HepG2 (cell line): ENCODE results near the gene KRTAP5-9. TPM values are rescaled to one million over a fixed set of nuclear protein-coding genes. Genes with fewer than 3 reads are reported as not detected.

Experiments
- ATAC-seq: fragments of 200-7000 bp; cut with Tn5 transposase; 3 replicates; pipeline ENCODE4 v1.9.1; 2020; ENCODE audit warnings: mild to moderate bottlenecking, moderate library complexity
- BruUV-seq: library from RNA; stranded (reverse); fragments of 400-500 nt; replicated peaks from 2 replicates; lab custom pipeline; 2021; lab: Mats Ljungman, UMichigan
- CTCF ChIA-PET: fragments of 300-600 bp; formaldehyde crosslinking; extraction: SDS; loops from one replicate; lab custom pipeline; 2021; ENCODE audit warnings: low total read pairs, inconsistent platforms, low intra/inter-chr PET ratio; lab: Yijun Ruan, JAX
- POLR2A ChIA-PET: fragments of 350-600 bp; sonication (Branson Sonifier 250); formaldehyde crosslinking; loops from one replicate; lab custom pipeline; 2020; ENCODE audit warnings: antibody characterized with exemption, inconsistent platforms; lab: Yijun Ruan, JAX
- DNase-seq: peaks from one replicate; pipeline ENCODE4 v3.0.0-alpha.2; 2015; ENCODE audit warnings: low spot score
- FAIRE-seq: peaks from 3 replicates; lab custom pipeline; 2011; peaks lifted over from hg19 to GRCh38; lab: Jason Lieb, UNC
- H2AFZ ChIP-seq: one replicate; pipeline ENCODE4 v1.6.1; 2011; ENCODE audit warnings: low read length, inconsistent platforms
- H3K27ac ChIP-seq: fragments of 300-600 bp; 3 replicates; pipeline ENCODE4 v1.8.0; 2011; ENCODE audit warnings: mixed run types, mild to moderate bottlenecking, mixed read lengths, low read length, inconsistent platforms; ENCODE audit not compliant: insufficient read depth; ENCODE audit errors: extremely low read length
- H3K27me3 ChIP-seq, 2 experiments: fragments of 200-600 bp in 1 of 2; 2 replicates in 1 of 2; 3 replicates in 1 of 2; pipeline versions ENCODE4 v1.6.0 to v1.8.0; 2011; ENCODE audit warnings: low read length in 2 of 2, mild to moderate bottlenecking in 2 of 2, moderate library complexity in 2 of 2, inconsistent platforms in 1 of 2; ENCODE audit not compliant: insufficient read depth in 2 of 2, control insufficient read depth in 1 of 2
- H3K36me3 ChIP-seq, 2 experiments: fragments of 200-600 bp in 1 of 2; replicated peaks in 1 of 2; 2 replicates in 1 of 2; 3 replicates in 1 of 2; pipeline versions ENCODE4 v1.5.1 to v1.8.0; 2011; ENCODE audit warnings: low read length in 2 of 2, inconsistent platforms in 1 of 2; ENCODE audit not compliant: insufficient read depth in 2 of 2, control insufficient read depth in 1 of 2
- H3K4me1 ChIP-seq: 2 replicates; pipeline ENCODE4 v1.5.1; 2012; ENCODE audit warnings: low read length, inconsistent platforms; ENCODE audit not compliant: insufficient read depth
- H3K4me2 ChIP-seq: 2 replicates; pipeline ENCODE4 v1.6.0; 2011; ENCODE audit warnings: low read depth, low read length, inconsistent platforms
- H3K4me3 ChIP-seq, 3 experiments: fragments of 200-600 bp in 1 of 3; sonication (generic), shearing (Covaris generic) in 1 of 3; replicated peaks in 1 of 3; 2 replicates each; pipeline ENCODE4 v1.5.1; 2011 to 2016; ENCODE audit warnings: low read length in 3 of 3, inconsistent platforms in 2 of 3, low read depth in 2 of 3, mild to moderate bottlenecking in 2 of 3, control low read depth in 1 of 3, mixed read lengths in 1 of 3; ENCODE audit not compliant: insufficient read depth in 1 of 3
- H3K79me2 ChIP-seq: one replicate; pipeline ENCODE4 v1.6.1; 2011; ENCODE audit warnings: low read length, inconsistent platforms; ENCODE audit not compliant: insufficient read depth
- H3K9ac ChIP-seq: 2 replicates; pipeline ENCODE4 v1.6.0; 2011; ENCODE audit warnings: mild to moderate bottlenecking, low read depth, low read length, inconsistent platforms; ENCODE audit not compliant: insufficient read depth
- H3K9me3 ChIP-seq: 2 replicates; pipeline ENCODE4 v1.5.1; 2012; ENCODE audit warnings: mild to moderate bottlenecking, low read length
- H4K20me1 ChIP-seq: 2 replicates; pipeline ENCODE4 v1.6.0; 2011; ENCODE audit warnings: inconsistent platforms, mild to moderate bottlenecking, low read length, moderate library complexity; ENCODE audit not compliant: insufficient read depth
- HDAC2 ChIP-seq: sonication (generic); formaldehyde crosslinking; IDR thresholded peaks from 2 replicates; pipeline ENCODE4 v1.4.0; 2020; ENCODE audit warnings: missing genetic modification reagents
- HOXA3 ChIP-seq: sonication (generic); formaldehyde crosslinking; IDR thresholded peaks from 2 replicates; pipeline ENCODE4 v1.5.0; 2020; ENCODE audit warnings: missing genetic modification reagents
- MED1 ChIP-seq: sonication (generic); formaldehyde crosslinking; IDR thresholded peaks from 2 replicates; pipeline ENCODE4 v1.4.0; 2020; ENCODE audit warnings: missing genetic modification reagents
- MXI1 ChIP-seq: IDR thresholded peaks from 3 replicates; pipeline ENCODE4 v1.6.1; 2012; ENCODE audit warnings: low read depth, low read length, inconsistent platforms, borderline replicate concordance
- PPARG ChIP-seq: conservative IDR thresholded peaks from 2 replicates; pipeline ENCODE4 v1.6.1; 2016; ENCODE audit warnings: missing biosample characterization, missing genetic modification reagents
- SKIL ChIP-seq: sonication (generic); formaldehyde crosslinking; IDR thresholded peaks from 2 replicates; pipeline ENCODE4 v1.8.0; 2022; ENCODE audit warnings: missing genetic modification reagents, mild to moderate bottlenecking, moderate library complexity, borderline replicate concordance
- ZBTB38 ChIP-seq: sonication (generic); formaldehyde crosslinking; IDR thresholded peaks from 2 replicates; pipeline ENCODE4 v1.5.1; 2020; ENCODE audit warnings: mild to moderate bottlenecking, missing genetic modification reagents
- ZNF124 ChIP-seq: sonication (generic); formaldehyde crosslinking; IDR thresholded peaks from 2 replicates; pipeline ENCODE4 v1.4.0; 2020; ENCODE audit warnings: missing genetic modification reagents
- ZNF687 ChIP-seq: sonication (generic); formaldehyde crosslinking; IDR thresholded peaks from 2 replicates; pipeline ENCODE4 v1.5.1; 2020; ENCODE audit warnings: mild to moderate bottlenecking, missing genetic modification reagents, moderate library complexity
- WGBS: methylation state at CpG from one replicate; pipeline ENCODE4 v1.1.6; 2017; ENCODE audit warnings: low lambda C conversion rate; 5-methylcytosine and 5-hydroxymethylcytosine counted together
- in situ Hi-C: cut with HindIII; loops from 2 replicates; pipeline ENCODE4 v1.10.0; 2017; ENCODE audit warnings: low pct_unique_long_range_greater_than_20kb; ENCODE audit not compliant: extremely low pct_ligation_motif_present
- intact Hi-C: fragments of 100-400 bp; cut with micrococcal nuclease; formaldehyde crosslinking; loops from one replicate; pipeline ENCODE4 v1.10.0; 2022; ENCODE audit not compliant: unreplicated experiment
- polyA plus RNA-seq, 8 experiments: library from polyadenylated mRNA; depleted of rRNA in 3 of 8; stranded (reverse) in 7 of 8; unstranded in 1 of 8; fragments of >200 nt; fragmentation: Illumina TruSeq in 4 of 8; extraction: Trizol in 4 of 8; gene quantifications; 2 replicates each; pipeline versions ENCODE4 v1.2.1 to v1.2.3, GENCODE V29; 2011 to 2016; ENCODE audit warnings: low read depth in 4 of 8, missing spikeins in 1 of 8, mixed read lengths in 1 of 8; ENCODE audit not compliant: insufficient read depth in 1 of 8
- total RNA-seq, 5 experiments: library from RNA; depleted of rRNA; stranded (reverse); fragments of >200 nt; fragmentation: Illumina TruSeq; extraction: Trizol; gene quantifications; 2 replicates each; pipeline ENCODE4 v1.2.3, GENCODE V29; 2016; ENCODE audit warnings: low read depth in 1 of 5
- TF ChIP-seq, protein P1 (sequence below): sonication (generic); formaldehyde crosslinking; IDR thresholded peaks from 2 replicates; pipeline ENCODE4 v1.9.0; 2022; ENCODE audit warnings: low read depth, missing genetic modification reagents
- TF ChIP-seq, protein P2 (sequence below): IDR thresholded peaks from 2 replicates; pipeline ENCODE4 v1.6.1; 2016; ENCODE audit warnings: low read depth
- TF ChIP-seq, protein P3 (sequence below): sonication (generic); formaldehyde crosslinking; IDR thresholded peaks from 2 replicates; pipeline ENCODE4 v1.9.0; 2021; ENCODE audit warnings: missing genetic modification reagents, borderline replicate concordance

KRTAP5-9 gene
- total and polyA plus RNA-seq, 2 of the 13 experiments (the other 11 are each of a cell fraction or from before 2014, with no cell fraction given) = 0.09 TPM; not detected in 1

- intact Hi-C loops = no loop called here
- WGBS = 34% methylated on average over 4 of the region's 6 CpGs
- TF ChIP-seq, protein P1, sequence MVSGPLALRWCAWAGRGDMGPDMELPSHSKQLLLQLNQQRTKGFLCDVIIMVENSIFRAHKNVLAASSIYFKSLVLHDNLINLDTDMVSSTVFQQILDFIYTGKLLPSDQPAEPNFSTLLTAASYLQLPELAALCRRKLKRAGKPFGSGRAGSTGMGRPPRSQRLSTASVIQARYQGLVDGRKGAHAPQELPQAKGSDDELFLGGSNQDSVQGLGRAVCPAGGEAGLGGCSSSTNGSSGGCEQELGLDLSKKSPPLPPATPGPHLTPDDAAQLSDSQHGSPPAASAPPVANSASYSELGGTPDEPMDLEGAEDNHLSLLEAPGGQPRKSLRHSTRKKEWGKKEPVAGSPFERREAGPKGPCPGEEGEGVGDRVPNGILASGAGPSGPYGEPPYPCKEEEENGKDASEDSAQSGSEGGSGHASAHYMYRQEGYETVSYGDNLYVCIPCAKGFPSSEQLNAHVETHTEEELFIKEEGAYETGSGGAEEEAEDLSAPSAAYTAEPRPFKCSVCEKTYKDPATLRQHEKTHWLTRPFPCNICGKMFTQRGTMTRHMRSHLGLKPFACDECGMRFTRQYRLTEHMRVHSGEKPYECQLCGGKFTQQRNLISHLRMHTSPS (CRISPR knock-in tag) = 0 out of 2 replicates have a peak, but pooled peaks have one; percentile 55
- TF ChIP-seq MXI1 (no peak), HDAC2 (CRISPR knock-in tag) (0 out of 2 replicates have a peak, but pooled peaks have one; percentile 10), PPARG (peak; percentile 61; the same call in 1 of the 2 replicates), HOXA3 (CRISPR knock-in tag) (peak; percentile 18; the same call in 1 of the 2 replicates), MED1 (CRISPR knock-in tag) (0 out of 2 replicates have a peak, but pooled peaks have one; percentile 30), SKIL (CRISPR knock-in tag) (0 out of 2 replicates have a peak, but pooled peaks have one; percentile 21), ZNF687 (CRISPR knock-in tag) (peak; percentile 79), ZBTB38 (CRISPR knock-in tag) (peak; percentile 31; the same call in 1 of the 2 replicates), ZNF124 (CRISPR knock-in tag) (no peak)
- TF ChIP-seq, protein P2, sequence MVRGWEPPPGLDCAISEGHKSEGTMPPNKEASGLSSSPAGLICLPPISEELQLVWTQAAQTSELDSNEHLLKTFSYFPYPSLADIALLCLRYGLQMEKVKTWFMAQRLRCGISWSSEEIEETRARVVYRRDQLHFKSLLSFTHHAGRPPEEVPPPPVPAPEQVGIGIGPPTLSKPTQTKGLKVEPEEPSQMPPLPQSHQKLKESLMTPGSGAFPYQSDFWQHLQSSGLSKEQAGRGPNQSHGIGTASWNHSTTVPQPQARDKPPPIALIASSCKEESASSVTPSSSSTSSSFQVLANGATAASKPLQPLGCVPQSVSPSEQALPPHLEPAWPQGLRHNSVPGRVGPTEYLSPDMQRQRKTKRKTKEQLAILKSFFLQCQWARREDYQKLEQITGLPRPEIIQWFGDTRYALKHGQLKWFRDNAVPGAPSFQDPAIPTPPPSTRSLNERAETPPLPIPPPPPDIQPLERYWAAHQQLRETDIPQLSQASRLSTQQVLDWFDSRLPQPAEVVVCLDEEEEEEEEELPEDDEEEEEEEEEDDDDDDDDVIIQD (CRISPR knock-in tag) = peak; percentile 36; the same call in 1 of the 2 replicates
- TF ChIP-seq, protein P3, sequence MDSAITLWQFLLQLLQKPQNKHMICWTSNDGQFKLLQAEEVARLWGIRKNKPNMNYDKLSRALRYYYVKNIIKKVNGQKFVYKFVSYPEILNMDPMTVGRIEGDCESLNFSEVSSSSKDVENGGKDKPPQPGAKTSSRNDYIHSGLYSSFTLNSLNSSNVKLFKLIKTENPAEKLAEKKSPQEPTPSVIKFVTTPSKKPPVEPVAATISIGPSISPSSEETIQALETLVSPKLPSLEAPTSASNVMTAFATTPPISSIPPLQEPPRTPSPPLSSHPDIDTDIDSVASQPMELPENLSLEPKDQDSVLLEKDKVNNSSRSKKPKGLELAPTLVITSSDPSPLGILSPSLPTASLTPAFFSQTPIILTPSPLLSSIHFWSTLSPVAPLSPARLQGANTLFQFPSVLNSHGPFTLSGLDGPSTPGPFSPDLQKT = no peak
These were observed 20.5 kb upstream of the KRTAP5-9 start for GRCh38 chr11:71527576-71528210.

More at GRCh38 chr11:71527576-71528210, 20.5 kb upstream of the KRTAP5-9 start:
- DNase-seq (no peak), FAIRE-seq (no peak), ATAC-seq (peak; percentile 55)
- H3K27me3 ChIP-seq = no peaks in the 10 kb centered on the region
- CTCF ChIA-PET = no interaction called here
- H3K27ac ChIP-seq = peak overlapping the region; percentile 4
- H4K20me1 ChIP-seq = no peaks in the 10 kb centered on the region
- peak overlapping the region; percentile 52 for H3K4me2 ChIP-seq
- POLR2A ChIA-PET = interaction anchor here (1.1 to 2.7 kb wide), 2 partner anchors 36 to 79 kb away, joined by 3 to 6 read pairs; partner anchors contain the start of gene DHCR7
- peaks cover 65% of the 10 kb centered on the region for H3K4me1 ChIP-seq
- in situ Hi-C loops = no loop called here
- no peaks in the 10 kb centered on the region for H3K36me3 ChIP-seq
- H3K9me3 ChIP-seq = no peaks in the 10 kb centered on the region
- BruUV-seq = no TSS peak
- H3K9ac ChIP-seq = peak overlapping the region; percentile 35; the same call in 1 of the 2 replicates
- peak overlapping the region in 2 of 3 experiments; percentile 48 to 60; a peak in 3 of 6 replicates for H3K4me3 ChIP-seq
- no peak overlapping the region for H2AFZ ChIP-seq
- no peaks in the 10 kb centered on the region for H3K79me2 ChIP-seq
